ENCODE data around the gene MSI2.

MSI2 gene

GRCh38 chr17:57713140-57713539 lies 456.8 kb downstream of the MSI2 start:
- no peak for DNase-seq

- no peak for DNase-seq
Observed at GRCh38 chr17:57714665-57715180, 458.4 kb downstream of the MSI2 start.

- no peak for DNase-seq
Observed at GRCh38 chr17:57715981-57716380, 459.7 kb downstream of the MSI2 start.

- no peak for DNase-seq
Observed at GRCh38 chr17:57718878-57719277, 462.6 kb downstream of the MSI2 start.

- no peak for DNase-seq
Observed at GRCh38 chr17:57720386-57721035, 464.2 kb downstream of the MSI2 start.

- DNase-seq, result no peak
Observed at GRCh38 chr17:57721967-57722703, 465.8 kb downstream of the MSI2 start.

- DNase-seq, result no peak
Observed at GRCh38 chr17:57722704-57723043, 466.4 kb downstream of the MSI2 start.

GRCh38 chr17:57723427-57724025 lies 467.2 kb downstream of the MSI2 start:
- DNase-seq, result no peak

- DNase-seq, result no peak
Observed at GRCh38 chr17:57724026-57724728, 467.9 kb downstream of the MSI2 start.

GRCh38 chr17:57724729-57725125 lies 468.4 kb downstream of the MSI2 start:
- no peak for DNase-seq

- no peak for DNase-seq
Observed at GRCh38 chr17:57726213-57726790, 470.0 kb downstream of the MSI2 start.

GRCh38 chr17:57726838-57727237 lies 470.5 kb downstream of the MSI2 start:
- no peak for DNase-seq

- DNase-seq, result no peak
Observed at GRCh38 chr17:57727630-57728175, 471.4 kb downstream of the MSI2 start.

- no peak for DNase-seq
Observed at GRCh38 chr17:57730026-57730701, 473.8 kb downstream of the MSI2 start.

GRCh38 chr17:57732062-57732461 lies 475.7 kb downstream of the MSI2 start:
- DNase-seq, result no peak

- no peak for DNase-seq
Observed at GRCh38 chr17:57733085-57733484, 476.8 kb downstream of the MSI2 start.

All from stimulated activated CD4-positive, alpha-beta T cell treated with anti-CD3 and anti-CD28 coated beads, Interleukin-4, amount 100 ng/mL, for 1 hour (primary cell).